Tibial nerve (tissue), 4 donors: ENCODE data around the gene RABEP1.

Experiments
- EP300 ChIP-seq, 2 donors: sonication (generic); formaldehyde crosslinking; IDR thresholded peaks; one replicate each; pipeline ENCODE4 v1.6.1; 2017; ENCODE audit warnings: antibody characterized with exemption in 2 of 2, mild to moderate bottlenecking in 1 of 2
- TF ChIP-seq, protein P1 (sequence below), 5 experiments: fragments of 200-600 bp in 3 of 5; fragments of 450-650 bp in 2 of 5; sonication (generic) in 3 of 5; IDR thresholded peaks; one replicate each; pipeline ENCODE4 v1.5.1; 2016 to 2019; ENCODE audit warnings: antibody characterized with exemption in 5 of 5, mild to moderate bottlenecking in 3 of 5, moderate library complexity in 2 of 5

DNA sequence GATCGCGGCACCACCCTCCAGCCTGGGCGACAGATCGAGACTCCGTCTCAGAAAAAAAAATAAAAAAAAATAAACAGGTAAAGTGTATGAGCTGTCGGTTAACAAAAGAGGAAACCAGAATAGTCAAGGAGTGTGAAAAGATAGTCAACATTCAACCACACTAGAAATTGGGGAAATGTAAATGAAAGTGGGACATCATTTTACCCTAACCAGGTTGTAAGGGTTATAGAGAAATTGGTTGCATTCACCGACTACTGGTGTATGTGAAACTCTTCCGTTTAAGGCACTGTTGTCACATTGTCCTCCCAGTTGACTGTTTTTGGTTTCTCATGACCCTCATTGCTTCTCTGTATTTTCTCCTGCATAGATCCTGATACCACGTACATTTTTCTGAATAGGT is 62.8 kb downstream of the RABEP1 start:
- TF ChIP-seq, protein P1, sequence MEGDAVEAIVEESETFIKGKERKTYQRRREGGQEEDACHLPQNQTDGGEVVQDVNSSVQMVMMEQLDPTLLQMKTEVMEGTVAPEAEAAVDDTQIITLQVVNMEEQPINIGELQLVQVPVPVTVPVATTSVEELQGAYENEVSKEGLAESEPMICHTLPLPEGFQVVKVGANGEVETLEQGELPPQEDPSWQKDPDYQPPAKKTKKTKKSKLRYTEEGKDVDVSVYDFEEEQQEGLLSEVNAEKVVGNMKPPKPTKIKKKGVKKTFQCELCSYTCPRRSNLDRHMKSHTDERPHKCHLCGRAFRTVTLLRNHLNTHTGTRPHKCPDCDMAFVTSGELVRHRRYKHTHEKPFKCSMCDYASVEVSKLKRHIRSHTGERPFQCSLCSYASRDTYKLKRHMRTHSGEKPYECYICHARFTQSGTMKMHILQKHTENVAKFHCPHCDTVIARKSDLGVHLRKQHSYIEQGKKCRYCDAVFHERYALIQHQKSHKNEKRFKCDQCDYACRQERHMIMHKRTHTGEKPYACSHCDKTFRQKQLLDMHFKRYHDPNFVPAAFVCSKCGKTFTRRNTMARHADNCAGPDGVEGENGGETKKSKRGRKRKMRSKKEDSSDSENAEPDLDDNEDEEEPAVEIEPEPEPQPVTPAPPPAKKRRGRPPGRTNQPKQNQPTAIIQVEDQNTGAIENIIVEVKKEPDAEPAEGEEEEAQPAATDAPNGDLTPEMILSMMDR (IDR thresholded peaks at IDR 0.05) = no peak
- TF ChIP-seq EP300 (IDR thresholded peaks at IDR 0.05) = no peak
